ENCODE data around the gene FCRL3.

FCRL3 gene

GRCh38 chr1:157659576-157660247 is 40.9 kb downstream of the FCRL3 start:
- Histone ChIP-seq H3K27me3 (no peaks in the 10 kb centered on the region), H3K4me1 (no peaks in the 10 kb centered on the region), H3K36me3 (no peaks in the 10 kb centered on the region), H3K4me3 (ENCODE audit: low read depth, low read length) (no peak overlapping the region), H3K9me3 (no peaks in the 10 kb centered on the region)
- no peak for DNase-seq
- no peak for TF ChIP-seq CTCF (IDR thresholded peaks at IDR 0.05; ENCODE audit: low read depth, low read length)

DNA sequence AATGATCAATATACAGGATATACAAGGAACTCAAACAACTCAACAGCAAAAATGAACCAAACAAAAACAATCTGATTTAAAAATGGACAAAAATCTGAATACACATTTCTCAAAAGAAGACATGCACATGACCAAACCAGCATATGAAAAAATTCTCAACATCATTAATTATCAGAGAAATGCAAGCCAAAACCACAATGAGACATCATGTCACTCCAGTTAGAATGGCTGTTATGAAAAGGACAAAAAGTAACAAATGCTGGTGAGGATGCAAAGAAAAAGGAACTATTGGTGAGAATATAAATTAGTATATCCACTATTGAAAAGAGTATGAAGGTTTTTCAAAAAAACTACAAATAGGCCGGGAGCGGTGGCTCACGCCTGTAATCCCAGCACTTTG is 42.0 kb downstream of the FCRL3 start:
- no peak for TF ChIP-seq CTCF (IDR thresholded peaks at IDR 0.05; ENCODE audit: low read depth, low read length)
- no peaks in the 10 kb centered on the region for H3K36me3 ChIP-seq
- no peaks in the 10 kb centered on the region for H3K4me1 ChIP-seq
- no peaks in the 10 kb centered on the region for H3K9me3 ChIP-seq
- no peaks in the 10 kb centered on the region for H3K27me3 ChIP-seq
- no peak overlapping the region for H3K4me3 ChIP-seq (ENCODE audit: low read depth, low read length)
- no peak for DNase-seq

DNA sequence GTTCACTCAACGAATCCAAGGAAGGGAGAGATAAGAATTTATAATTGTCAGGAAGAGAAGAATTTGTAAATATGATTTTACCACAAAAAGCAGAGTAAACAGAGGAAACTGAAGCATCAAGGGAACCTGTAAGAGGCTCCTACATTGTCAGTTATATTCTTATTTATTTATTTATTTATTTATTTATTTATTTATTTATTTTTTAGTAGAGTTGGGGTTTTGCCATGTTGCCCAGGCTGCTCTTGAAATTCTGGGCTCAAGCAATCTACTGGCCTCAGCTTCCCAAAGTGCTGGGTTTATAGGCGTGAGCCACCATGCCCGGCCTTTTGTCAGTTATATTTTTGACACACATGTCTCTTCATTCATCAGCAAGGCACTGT is 47.1 kb downstream of the FCRL3 start:
- DNase-seq = no peak
- no peak overlapping the region for H3K4me3 ChIP-seq (ENCODE audit: low read depth, low read length)
- no peaks in the 10 kb centered on the region for H3K9me3 ChIP-seq
- TF ChIP-seq CTCF (IDR thresholded peaks at IDR 0.05; ENCODE audit: low read depth, low read length) = no peak
- no peaks in the 10 kb centered on the region for H3K36me3 ChIP-seq
- no peaks in the 10 kb centered on the region for H3K27me3 ChIP-seq
- H3K4me1 ChIP-seq = no peaks in the 10 kb centered on the region

DNA sequence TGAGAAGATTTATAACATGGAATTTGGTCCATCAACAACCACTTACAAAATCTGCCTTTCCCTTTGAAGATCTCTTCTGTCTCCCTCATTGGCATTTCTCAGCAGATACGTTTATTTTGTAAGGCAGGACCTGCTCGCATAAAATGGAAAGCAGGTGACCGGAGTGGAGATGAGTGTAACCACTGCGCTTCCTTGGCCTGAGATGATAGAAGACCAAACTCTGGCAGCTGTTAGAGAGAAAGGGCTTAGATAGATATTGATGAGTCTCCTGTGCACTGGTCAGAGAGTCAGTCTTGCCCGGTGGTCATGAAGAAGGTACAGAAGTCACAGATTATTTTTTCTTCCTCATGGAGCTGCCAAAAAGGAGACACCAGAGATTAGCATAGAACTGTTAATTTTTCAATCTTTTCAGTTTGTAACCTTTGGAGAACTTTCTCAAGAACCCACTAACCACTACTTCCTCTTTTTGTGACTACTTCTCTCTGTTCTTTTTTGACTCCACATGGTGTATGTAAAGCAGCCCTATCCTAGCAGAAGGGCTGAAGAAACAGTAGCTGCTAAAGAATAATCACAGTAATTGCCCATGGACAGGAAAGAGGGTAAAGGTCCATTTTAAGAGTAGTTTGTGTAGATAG is 47.6 kb downstream of the FCRL3 start:
- Histone ChIP-seq H3K4me1 (no peaks in the 10 kb centered on the region), H3K36me3 (no peaks in the 10 kb centered on the region), H3K4me3 (ENCODE audit: low read depth, low read length) (no peak overlapping the region), H3K9me3 (no peaks in the 10 kb centered on the region), H3K27me3 (no peaks in the 10 kb centered on the region)
- DNase-seq = no peak
- TF ChIP-seq CTCF (IDR thresholded peaks at IDR 0.05; ENCODE audit: low read depth, low read length) = no peak

GRCh38 chr1:157648317-157648716 is 52.3 kb downstream of the FCRL3 start:
- H3K4me3 ChIP-seq (ENCODE audit: low read depth, low read length) = no peak overlapping the region
- no peaks in the 10 kb centered on the region for H3K9me3 ChIP-seq
- TF ChIP-seq CTCF (IDR thresholded peaks at IDR 0.05; ENCODE audit: low read depth, low read length) = no peak
- no peaks in the 10 kb centered on the region for H3K36me3 ChIP-seq
- no peaks in the 10 kb centered on the region for H3K4me1 ChIP-seq
- no peak for DNase-seq
- no peaks in the 10 kb centered on the region for H3K27me3 ChIP-seq

DNA sequence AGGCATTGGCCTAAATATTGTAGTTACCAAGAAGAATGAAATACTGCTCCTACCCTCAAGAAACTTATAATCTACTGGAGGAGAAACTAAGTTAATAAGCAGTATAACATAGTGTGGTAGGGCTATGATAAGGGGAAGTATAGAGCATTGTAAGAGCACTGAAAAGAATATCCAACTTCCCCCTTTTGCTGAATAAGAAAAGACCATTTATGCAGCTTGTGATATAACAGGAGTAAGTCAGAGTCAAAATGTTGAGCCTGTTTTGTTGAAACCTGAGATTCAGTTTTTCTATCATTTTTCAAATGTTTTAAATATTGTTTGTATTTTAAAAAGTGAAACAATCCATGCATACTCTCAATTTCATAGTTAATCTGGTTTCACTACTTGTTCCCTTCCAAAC is 54.4 kb downstream of the FCRL3 start:
- DNase-seq = no peak
- Histone ChIP-seq H3K4me1 (no peaks in the 10 kb centered on the region), H3K9me3 (no peaks in the 10 kb centered on the region), H3K4me3 (ENCODE audit: low read depth, low read length) (no peak overlapping the region), H3K36me3 (no peaks in the 10 kb centered on the region), H3K27me3 (no peaks in the 10 kb centered on the region)
- TF ChIP-seq CTCF (IDR thresholded peaks at IDR 0.05; ENCODE audit: low read depth, low read length) = no peak
